IMR-90 (cell line): ENCODE measurements around the gene ATP11A. TPM values are rescaled to one million over a fixed set of nuclear protein-coding genes. Genes with fewer than 3 reads are reported as not detected.

Source experiments
- ATAC-seq: fragments of 200-7000 bp; cut with Tn5 transposase; 2 replicates; pipeline ENCODE4 v1.9.1; 2020; ENCODE audit warnings: low read depth, mild to moderate bottlenecking, moderate library complexity
- BruUV-seq: library from RNA; stranded (reverse); fragments of 400-500 nt; replicated peaks from 2 replicates; lab custom pipeline; 2021; lab: Mats Ljungman, UMichigan
- CTCF ChIA-PET: fragments of 300-600 bp; formaldehyde crosslinking; extraction: SDS; loops from one replicate; lab custom pipeline; 2021; ENCODE audit warnings: antibody characterized with exemption; lab: Yijun Ruan, JAX
- POLR2A ChIA-PET: fragments of 300-600 bp; sonication (Branson Sonifier 250); formaldehyde crosslinking; loops from one replicate; lab custom pipeline; 2022; ENCODE audit warnings: antibody characterized with exemption; ENCODE audit not compliant: unreplicated experiment; lab: Charles Lee
- DNase-seq: peaks from one replicate; pipeline ENCODE4 v3.0.0; 2013
- H2AFZ ChIP-seq: replicated peaks from 2 replicates; pipeline ENCODE3; 2013; ENCODE audit warnings: low read length, mild to moderate bottlenecking; ENCODE audit not compliant: poor library complexity
- H2AK5ac ChIP-seq: 2 replicates; pipeline ENCODE4 v1.6.1; 2013; ENCODE audit warnings: low read depth, low read length, inconsistent platforms
- H2AK9ac ChIP-seq: replicated peaks from 2 replicates; pipeline ENCODE3; 2013; ENCODE audit warnings: mild to moderate bottlenecking, low read depth, low read length, moderate library complexity; ENCODE audit not compliant: poor library complexity
- H2BK120ac ChIP-seq: 2 replicates; pipeline ENCODE4 v1.6.1; 2013; ENCODE audit warnings: low read depth, low read length, inconsistent platforms
- H2BK15ac ChIP-seq: 3 replicates; pipeline ENCODE4 v1.6.1; 2013; ENCODE audit warnings: low read depth, low read length, inconsistent platforms
- H2BK20ac ChIP-seq: 2 replicates; pipeline ENCODE4 v1.6.1; 2013; ENCODE audit warnings: low read depth, mild to moderate bottlenecking, inconsistent platforms, low read length, moderate library complexity
- H2BK5ac ChIP-seq: 2 replicates; pipeline ENCODE4 v1.6.1; 2013; ENCODE audit warnings: mild to moderate bottlenecking, low read depth, low read length, inconsistent platforms; ENCODE audit not compliant: poor library complexity, severe bottlenecking
- H3K14ac ChIP-seq: replicated peaks from 2 replicates; pipeline ENCODE4 v1.6.1; 2013; ENCODE audit warnings: low read depth, low read length, inconsistent platforms
- H3K18ac ChIP-seq: 2 replicates; pipeline ENCODE4 v1.6.1; 2013; ENCODE audit warnings: low read depth, low read length, control low read depth
- H3K23ac ChIP-seq: 2 replicates; pipeline ENCODE4 v1.6.1; 2013; ENCODE audit warnings: low read depth, low read length, inconsistent platforms
- H3K27ac ChIP-seq: 2 replicates; pipeline ENCODE4 v1.5.1; 2013; ENCODE audit warnings: mild to moderate bottlenecking, control low read depth, low read length; ENCODE audit not compliant: insufficient read depth
- H3K27me3 ChIP-seq: 2 replicates; pipeline ENCODE4 v1.6.1; 2013; ENCODE audit warnings: low read length; ENCODE audit not compliant: control insufficient read depth, insufficient read depth
- H3K36me3 ChIP-seq: 2 replicates; pipeline ENCODE4 v1.6.1; 2013; ENCODE audit warnings: low read length, mixed read lengths; ENCODE audit not compliant: control insufficient read depth, insufficient read depth
- H3K4ac ChIP-seq: 2 replicates; pipeline ENCODE4 v1.6.1; 2013; ENCODE audit warnings: low read depth, low read length, inconsistent platforms
- H3K4me1 ChIP-seq: 2 replicates; pipeline ENCODE4 v1.6.1; 2013; ENCODE audit warnings: low read length, mixed read lengths; ENCODE audit not compliant: control insufficient read depth, insufficient read depth
- H3K4me2 ChIP-seq: 2 replicates; pipeline ENCODE4 v1.6.1; 2013; ENCODE audit warnings: low read depth, mild to moderate bottlenecking, control low read depth, low read length, moderate library complexity
- H3K4me3 ChIP-seq: 2 replicates; pipeline ENCODE4 v1.5.1; 2013; ENCODE audit warnings: low read depth, mild to moderate bottlenecking, control low read depth, low read length, moderate library complexity; ENCODE audit not compliant: insufficient read depth
- H3K56ac ChIP-seq: 2 replicates; pipeline ENCODE4 v1.6.1; 2013; ENCODE audit warnings: low read length, inconsistent platforms; ENCODE audit not compliant: insufficient read depth; ENCODE audit errors: extremely low read depth
- H3K79me1 ChIP-seq, 2 experiments: 2 replicates each; pipeline ENCODE4 v1.6.1; 2013; ENCODE audit warnings: low read length in 2 of 2, inconsistent platforms in 1 of 2, low read depth in 1 of 2
- H3K9ac ChIP-seq: 2 replicates; pipeline ENCODE4 v1.6.1; 2013; ENCODE audit warnings: low read depth, low read length, control low read depth
- H3K9me1 ChIP-seq: 2 replicates; pipeline ENCODE4 v1.6.1; 2013; ENCODE audit warnings: low read length, inconsistent platforms; ENCODE audit not compliant: insufficient read depth
- H3K9me3 ChIP-seq: 2 replicates; pipeline ENCODE4 v1.6.1; 2013; ENCODE audit warnings: low read length; ENCODE audit not compliant: control insufficient read depth, insufficient read depth
- H4K20me1 ChIP-seq: 2 replicates; pipeline ENCODE4 v1.6.1; 2013; ENCODE audit warnings: low read length, inconsistent platforms; ENCODE audit not compliant: insufficient read depth
- H4K5ac ChIP-seq: 2 replicates; pipeline ENCODE4 v1.6.1; 2013; ENCODE audit warnings: mild to moderate bottlenecking, low read depth, low read length, control low read depth
- H4K8ac ChIP-seq, 2 experiments: 2 replicates each; pipeline ENCODE4 v1.6.1; 2013; ENCODE audit warnings: low read depth in 2 of 2, low read length in 2 of 2, control low read depth in 1 of 2, inconsistent platforms in 1 of 2
- H4K91ac ChIP-seq: 2 replicates; pipeline ENCODE4 v1.6.1; 2013; ENCODE audit warnings: low read depth, low read length, inconsistent platforms; ENCODE audit not compliant: insufficient read depth
- CHD1 ChIP-seq: IDR thresholded peaks from 2 replicates; pipeline ENCODE4 v1.6.1; 2012; ENCODE audit warnings: low read depth, low read length, improper control_type of control experiment
- MXI1 ChIP-seq: IDR thresholded peaks from 2 replicates; pipeline ENCODE4 v1.6.1; 2012; ENCODE audit warnings: low read depth, mild to moderate bottlenecking, low read length, moderate library complexity, borderline replicate concordance
- RFX5 ChIP-seq: IDR thresholded peaks from 2 replicates; pipeline ENCODE4 v1.8.0; 2012; ENCODE audit warnings: low read depth, mild to moderate bottlenecking, low read length, moderate library complexity
- WGBS, 2 experiments: methylation state at CpG; one replicate each; pipeline versions ENCODE4 v1.1.5 to v1.1.7; 2013; ENCODE audit warnings: missing lambda C conversion rate in 2 of 2; ENCODE audit not compliant: insufficient read length in 1 of 2; ENCODE audit errors: extremely low coverage in 2 of 2; 5-methylcytosine and 5-hydroxymethylcytosine counted together
- dilution Hi-C: fragments of 300-500 bp; cut with HindIII; formaldehyde crosslinking; loops from one replicate; pipeline ENCODE4 v1.14.3; 2018; ENCODE audit warnings: low sequenced_read_pairs; ENCODE audit not compliant: unreplicated experiment
- in situ Hi-C: fragments of 300-500 bp; cut with MboI; formaldehyde crosslinking; loops from 3 replicates; pipeline ENCODE4 v1.14.3; 2019; ENCODE audit warnings: low sequenced_read_pairs, inconsistent platforms, mixed read lengths
- intact Hi-C: fragments of 100-400 bp; cut with micrococcal nuclease; formaldehyde crosslinking; loops from 2 replicates; pipeline ENCODE4 v1.10.0; 2022
- polyA plus RNA-seq, 3 experiments: library from polyadenylated mRNA; depleted of rRNA; stranded (reverse); fragments of >200 nt; gene quantifications; 2 replicates each; pipeline ENCODE4 v1.2.3, GENCODE V29; 2012; ENCODE audit warnings: low replicate concordance in 1 of 3
- total RNA-seq: library from RNA; depleted of rRNA; stranded (reverse); fragments of >200 nt; gene quantifications from 2 replicates; pipeline ENCODE4 v1.2.3, GENCODE V29; 2012
- TF ChIP-seq, protein P1 (sequence below): conservative IDR thresholded peaks from 2 replicates; pipeline ENCODE4 v1.5.1; 2012; ENCODE audit warnings: mild to moderate bottlenecking, low read depth, low read length, improper control_type of control experiment

The ATP11A gene
- total and polyA plus RNA-seq, 2 of the 4 experiments (the other 2 are of a cell fraction) = 8.4 to 12.0 TPM

- TF ChIP-seq, protein P1, sequence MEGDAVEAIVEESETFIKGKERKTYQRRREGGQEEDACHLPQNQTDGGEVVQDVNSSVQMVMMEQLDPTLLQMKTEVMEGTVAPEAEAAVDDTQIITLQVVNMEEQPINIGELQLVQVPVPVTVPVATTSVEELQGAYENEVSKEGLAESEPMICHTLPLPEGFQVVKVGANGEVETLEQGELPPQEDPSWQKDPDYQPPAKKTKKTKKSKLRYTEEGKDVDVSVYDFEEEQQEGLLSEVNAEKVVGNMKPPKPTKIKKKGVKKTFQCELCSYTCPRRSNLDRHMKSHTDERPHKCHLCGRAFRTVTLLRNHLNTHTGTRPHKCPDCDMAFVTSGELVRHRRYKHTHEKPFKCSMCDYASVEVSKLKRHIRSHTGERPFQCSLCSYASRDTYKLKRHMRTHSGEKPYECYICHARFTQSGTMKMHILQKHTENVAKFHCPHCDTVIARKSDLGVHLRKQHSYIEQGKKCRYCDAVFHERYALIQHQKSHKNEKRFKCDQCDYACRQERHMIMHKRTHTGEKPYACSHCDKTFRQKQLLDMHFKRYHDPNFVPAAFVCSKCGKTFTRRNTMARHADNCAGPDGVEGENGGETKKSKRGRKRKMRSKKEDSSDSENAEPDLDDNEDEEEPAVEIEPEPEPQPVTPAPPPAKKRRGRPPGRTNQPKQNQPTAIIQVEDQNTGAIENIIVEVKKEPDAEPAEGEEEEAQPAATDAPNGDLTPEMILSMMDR = no peak
- TF ChIP-seq MXI1 = no peak
- TF ChIP-seq RFX5 = no peak
- TF ChIP-seq CHD1 = no peak
- no peak overlapping the region for H2AK5ac ChIP-seq
- no peak overlapping the region for H3K4me2 ChIP-seq
- peaks cover 2% of the 10 kb centered on the region; the same call in 1 of the 2 replicates for H3K4me1 ChIP-seq
- no peak overlapping the region for H3K23ac ChIP-seq
- H4K91ac ChIP-seq = no peak overlapping the region
- peaks cover 80% of the 10 kb centered on the region for H3K27me3 ChIP-seq
- ATAC-seq (no peak), DNase-seq (no peak)
- no peak overlapping the region for H2BK120ac ChIP-seq
- no peak overlapping the region for H2BK5ac ChIP-seq
- H3K14ac ChIP-seq = no peak overlapping the region
- H2BK15ac ChIP-seq = no peak overlapping the region
- in situ Hi-C loops = no loop called here
- POLR2A ChIA-PET = no interaction called here
- no peak overlapping the region for H4K8ac ChIP-seq
- H4K20me1 ChIP-seq = no peaks in the 10 kb centered on the region
- CTCF ChIA-PET = no interaction called here
- H4K5ac ChIP-seq = no peak overlapping the region
- no peak overlapping the region for H3K56ac ChIP-seq
- no peak overlapping the region for H3K9ac ChIP-seq
- no peak overlapping the region for H3K27ac ChIP-seq
- BruUV-seq = no TSS peak
- no peak overlapping the region for H3K4ac ChIP-seq
- intact Hi-C loops = no loop called here
- no peak overlapping the region for H3K4me3 ChIP-seq
- no peaks in the 10 kb centered on the region for H3K79me1 ChIP-seq
- no peak overlapping the region for H2AFZ ChIP-seq
- 74% methylated on average over 15 of the region's 26 CpGs; no CpG with 5 or more reads in 1 of the 2 experiments for WGBS, 2 experiments
- dilution Hi-C loops = no loop called here
- H3K36me3 ChIP-seq = no peaks in the 10 kb centered on the region
- H3K18ac ChIP-seq = no peak overlapping the region
- H2BK20ac ChIP-seq = no peak overlapping the region
- no peaks in the 10 kb centered on the region for H3K9me1 ChIP-seq
- no peaks in the 10 kb centered on the region for H3K9me3 ChIP-seq
- no peak overlapping the region for H2AK9ac ChIP-seq
Observed at GRCh38 chr13:112898621-112899280, 208.9 kb downstream of the ATP11A start.
